Stimulated activated CD4-positive, alpha-beta T cell treated with anti-CD3 and anti-CD28 coated beads, TNF-alpha, amount 100 ng/mL, for 1 hour (primary cell): ENCODE measurements around the gene CBLC.
"Not testable (repeated sequence)": the region's sequence is repeated elsewhere in the genome, so short reads cannot be mapped to it uniquely, and the experiment has no call there.

Experiments used
- DNase-seq, 3 donors: peaks; one replicate each; pipeline ENCODE4 v3.0.0-alpha.2; 2020; ENCODE audit warnings: low read depth in 3 of 3, low spot score in 1 of 3

CBLC gene

DNA sequence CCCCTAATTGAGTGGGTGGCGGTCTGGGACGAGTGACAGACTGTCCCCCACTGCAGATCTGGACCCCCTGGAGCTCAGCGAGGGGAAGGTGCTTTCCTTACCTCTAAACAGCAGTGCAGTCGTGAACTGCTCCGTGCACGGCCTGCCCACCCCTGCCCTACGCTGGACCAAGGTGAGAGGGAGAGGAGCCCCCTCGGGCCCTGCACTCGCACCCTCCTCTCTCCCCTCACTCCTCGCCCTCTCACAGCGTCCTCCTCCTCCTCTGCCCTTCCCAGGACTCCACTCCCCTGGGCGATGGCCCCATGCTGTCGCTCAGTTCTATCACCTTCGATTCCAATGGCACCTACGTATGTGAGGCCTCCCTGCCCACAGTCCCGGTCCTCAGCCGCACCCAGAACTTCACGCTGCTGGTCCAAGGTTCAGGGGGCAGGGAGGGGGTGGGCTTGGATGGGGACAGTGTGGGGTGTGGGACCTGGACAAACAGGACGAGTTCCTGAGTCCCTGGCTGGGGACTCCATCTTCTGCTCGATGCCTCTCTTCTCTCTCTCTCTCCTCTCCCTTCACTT lies 40.9 kb downstream of the CBLC start:
- no peak for DNase-seq

DNA sequence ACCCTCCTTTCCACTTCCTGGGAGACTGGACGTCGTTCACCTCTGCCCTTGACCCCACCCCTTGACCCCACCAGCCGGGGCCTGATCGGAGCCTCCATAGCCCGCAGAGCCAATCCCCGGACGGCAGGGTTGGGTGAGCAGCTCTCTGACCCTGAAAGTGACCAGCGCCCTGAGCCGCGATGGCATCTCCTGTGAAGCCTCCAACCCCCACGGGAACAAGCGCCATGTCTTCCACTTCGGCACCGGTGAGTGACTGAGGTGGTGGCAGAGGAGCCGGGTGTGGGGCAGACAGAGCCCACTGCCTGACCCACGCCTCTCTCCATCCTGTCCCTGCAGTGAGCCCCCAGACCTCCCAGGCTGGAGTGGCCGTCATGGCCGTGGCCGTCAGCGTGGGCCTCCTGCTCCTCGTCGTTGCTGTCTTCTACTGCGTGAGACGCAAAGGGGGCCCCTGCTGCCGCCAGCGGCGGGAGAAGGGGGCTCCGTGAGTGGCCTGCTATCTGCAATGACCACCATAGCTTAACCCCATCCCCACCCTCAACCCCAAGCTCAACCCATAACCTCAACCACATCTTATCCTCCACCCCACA lies 41.6 kb downstream of the CBLC start:
- DNase-seq: no peak

DNA sequence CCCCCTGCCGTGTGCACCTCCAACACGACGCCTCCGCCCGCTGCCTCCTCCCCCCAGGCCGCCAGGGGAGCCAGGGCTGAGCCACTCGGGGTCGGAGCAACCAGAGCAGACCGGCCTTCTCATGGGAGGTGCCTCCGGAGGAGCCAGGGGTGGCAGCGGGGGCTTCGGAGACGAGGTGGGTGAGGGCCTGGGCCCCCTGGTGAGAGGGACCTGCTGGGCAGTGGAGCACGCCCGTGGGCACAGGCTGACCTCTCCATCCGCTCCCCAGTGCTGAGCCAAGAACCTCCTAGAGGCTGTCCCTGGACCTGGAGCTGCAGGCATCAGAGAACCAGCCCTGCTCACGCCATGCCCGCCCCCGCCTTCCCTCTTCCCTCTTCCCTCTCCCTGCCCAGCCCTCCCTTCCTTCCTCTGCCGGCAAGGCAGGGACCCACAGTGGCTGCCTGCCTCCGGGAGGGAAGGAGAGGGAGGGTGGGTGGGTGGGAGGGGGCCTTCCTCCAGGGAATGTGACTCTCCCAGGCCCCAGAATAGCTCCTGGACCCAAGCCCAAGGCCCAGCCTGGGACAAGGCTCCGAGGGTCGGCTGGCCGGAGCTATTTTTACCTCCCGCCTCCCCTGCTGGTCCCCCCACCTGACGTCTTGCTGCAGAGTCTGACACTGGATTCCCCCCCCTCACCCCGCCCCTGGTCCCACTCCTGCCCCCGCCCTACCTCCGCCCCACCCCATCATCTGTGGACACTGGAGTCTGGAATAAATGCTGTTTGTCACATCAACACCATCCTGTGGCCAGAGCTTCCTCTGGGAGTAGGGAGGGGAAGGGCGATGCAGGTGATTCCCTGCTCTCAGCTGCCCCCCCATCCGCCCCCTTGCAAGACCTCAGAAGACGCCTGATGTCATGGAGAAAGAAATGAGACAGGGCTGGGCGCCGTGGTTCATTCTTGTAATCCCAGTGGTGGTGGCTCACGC lies 43.2 kb downstream of the CBLC start:
- DNase-seq: no peak

DNA sequence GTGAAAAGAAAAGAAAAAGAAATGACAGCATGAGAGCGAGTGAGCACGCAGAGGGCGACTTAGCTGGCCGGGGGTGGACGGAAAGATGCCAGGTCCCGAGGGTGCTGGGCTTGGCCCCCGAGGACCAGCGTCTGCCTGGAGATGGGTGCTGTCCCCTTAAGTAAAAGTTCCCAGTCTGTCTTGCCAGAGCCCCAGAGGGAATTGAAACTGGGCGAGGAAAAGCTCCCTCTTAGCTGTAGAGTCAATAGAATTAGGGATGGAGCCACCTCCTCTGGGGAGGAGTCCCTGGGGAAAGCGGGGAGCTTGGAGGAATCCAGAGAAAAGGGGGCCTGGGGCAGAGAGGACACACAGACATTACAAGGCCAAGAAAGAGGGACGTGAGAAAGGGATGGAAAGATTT lies 44.5 kb downstream of the CBLC start:
- no peak for DNase-seq

DNA sequence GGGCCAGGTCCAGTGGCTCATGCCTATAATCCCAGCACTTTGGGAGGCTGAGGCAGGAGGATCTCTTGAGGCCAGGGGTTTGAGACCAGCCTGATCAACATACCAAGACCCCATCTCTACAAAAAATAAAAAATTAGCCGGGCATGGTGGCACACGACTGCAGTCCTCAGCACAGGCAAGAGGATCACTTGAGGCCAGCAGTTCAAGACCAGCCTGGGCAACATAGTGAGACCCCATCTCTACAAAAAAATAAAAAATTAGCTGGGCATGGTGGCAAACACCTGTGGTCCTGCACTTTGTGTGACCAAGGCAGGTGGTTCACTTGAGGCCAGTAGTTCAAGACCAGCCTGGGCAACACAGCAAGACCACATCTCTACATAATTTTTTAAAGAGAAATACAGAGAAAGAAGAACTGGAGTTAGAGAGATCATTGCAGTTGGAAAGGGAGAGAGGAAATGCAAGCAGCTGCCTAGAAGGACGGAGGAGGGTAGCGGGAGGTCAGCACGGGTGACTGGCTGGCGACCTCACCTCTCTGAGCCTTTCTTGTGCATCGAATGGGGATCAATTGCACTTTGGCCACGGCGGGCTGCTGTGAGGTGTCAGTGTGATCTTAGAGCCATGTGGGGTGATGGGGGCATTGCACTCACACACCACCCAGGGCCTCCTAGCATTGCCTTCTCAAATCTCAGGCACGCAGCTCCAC lies 45.1 kb downstream of the CBLC start:
- no peak for DNase-seq

DNA sequence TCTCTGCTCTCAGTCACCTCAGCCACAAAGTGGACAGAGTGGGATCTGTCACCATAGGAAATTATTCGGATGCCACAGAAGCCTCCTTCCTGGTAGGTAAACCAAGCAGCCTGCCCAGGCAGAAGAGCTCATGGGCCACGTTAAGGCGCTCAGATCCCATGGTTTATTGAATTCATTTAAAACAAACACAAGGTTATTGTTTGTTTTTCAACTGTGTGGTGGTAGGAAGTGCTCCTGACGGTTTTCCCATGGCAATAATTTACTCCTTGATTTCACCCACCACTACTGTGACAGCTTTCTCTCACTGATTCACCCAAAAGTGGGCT lies 45.6 kb downstream of the CBLC start:
- no peak for DNase-seq

DNA sequence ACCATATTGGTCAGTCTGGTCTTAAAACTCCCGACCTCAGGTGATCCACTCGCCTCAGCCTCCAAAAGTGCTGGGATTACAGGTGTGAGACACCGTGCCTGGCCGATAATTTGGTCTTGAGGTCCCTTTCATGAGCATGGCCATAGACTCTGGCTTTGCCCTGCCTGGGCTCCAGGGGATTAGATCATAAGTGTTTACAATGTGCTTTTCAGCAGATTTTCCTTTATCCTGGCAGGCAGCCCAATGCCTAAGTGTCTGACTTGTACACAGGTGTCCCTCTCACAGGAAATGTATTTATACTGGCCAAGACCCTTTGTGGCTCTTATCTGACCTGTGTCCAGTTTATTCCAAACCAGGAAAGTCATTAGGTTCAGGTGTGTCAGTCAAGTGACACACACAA lies 47.1 kb downstream of the CBLC start:
- DNase-seq: no peak

DNA sequence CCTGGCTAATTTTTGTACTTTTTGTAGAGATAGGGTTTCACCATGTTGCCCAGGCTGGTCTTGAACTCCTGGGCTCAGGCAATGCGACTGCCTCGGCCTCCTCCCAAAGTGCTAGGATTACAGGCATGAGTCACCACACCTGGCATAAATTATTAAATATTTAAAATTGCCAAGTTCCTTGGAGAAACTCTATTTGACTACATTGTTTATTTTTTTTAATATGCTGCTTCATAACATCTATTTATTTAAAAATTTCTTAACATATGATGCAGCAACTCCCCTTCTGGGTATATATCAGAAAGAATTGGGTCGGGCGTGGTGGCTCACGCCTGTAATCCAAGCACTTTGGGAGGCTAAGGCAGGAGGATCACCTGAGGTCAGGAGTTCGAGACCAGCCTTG lies 55.2 kb downstream of the CBLC start:
- DNase-seq: not testable (repeated sequence)

DNA sequence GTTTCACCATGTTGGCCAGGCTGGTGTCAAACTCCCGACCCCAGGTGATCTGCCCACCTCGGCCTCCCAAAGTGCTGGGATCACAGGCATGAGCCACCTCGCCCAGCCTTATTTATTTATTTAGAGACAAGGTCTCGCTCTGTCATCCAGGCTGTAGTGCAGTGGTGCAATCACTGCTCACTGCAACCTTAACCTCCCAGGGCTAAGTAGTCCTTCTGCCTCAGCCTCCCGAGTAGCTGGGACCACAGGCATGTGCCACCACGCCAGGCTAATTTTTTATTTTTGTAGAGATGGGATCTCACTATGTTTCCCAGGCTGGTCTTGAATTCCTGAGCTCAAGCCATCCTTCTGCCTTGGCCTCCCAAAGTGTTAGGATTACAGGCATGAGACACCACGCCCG lies 56.7 kb downstream of the CBLC start:
- not testable (repeated sequence) for DNase-seq

DNA sequence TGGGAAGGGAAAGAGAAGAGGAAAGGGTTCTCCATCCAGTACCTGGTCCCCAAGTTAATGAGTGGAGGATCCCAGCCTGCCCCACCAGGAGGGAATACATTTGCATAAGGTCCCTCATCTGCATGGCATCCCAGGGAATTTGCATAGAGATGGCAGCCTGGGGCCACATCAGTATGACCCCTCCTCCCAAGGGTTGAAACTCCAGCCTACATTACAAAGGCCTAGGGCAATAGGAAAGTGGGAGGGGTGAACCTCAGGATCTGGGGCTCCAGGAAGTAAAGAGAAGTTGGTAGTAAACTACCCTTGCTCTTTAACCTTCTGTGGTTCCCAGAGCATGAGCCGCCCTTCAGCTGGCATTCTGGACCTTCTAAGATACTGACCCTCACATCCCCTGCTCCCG lies 61.6 kb downstream of the CBLC start:
- no peak for DNase-seq

DNA sequence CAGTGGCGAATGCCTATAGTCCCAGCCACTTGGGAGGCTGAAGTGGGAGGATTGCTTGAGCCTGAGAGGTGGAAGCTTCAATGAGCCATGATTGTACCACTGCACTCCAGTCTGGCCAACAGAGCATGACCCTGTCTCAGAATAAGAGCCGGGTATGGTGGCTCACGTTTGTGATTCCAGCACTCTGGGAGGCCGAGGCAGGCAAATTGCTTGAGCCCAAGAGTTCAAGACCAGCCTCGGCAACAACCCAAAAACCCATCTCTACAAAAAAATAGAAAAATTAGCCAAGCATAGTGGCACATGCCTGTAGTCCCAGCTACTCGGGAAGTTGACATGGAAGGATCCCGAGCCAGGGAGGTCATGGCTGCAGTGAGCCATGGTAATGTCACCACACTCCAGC lies 63.1 kb downstream of the CBLC start:
- no peak for DNase-seq

DNA sequence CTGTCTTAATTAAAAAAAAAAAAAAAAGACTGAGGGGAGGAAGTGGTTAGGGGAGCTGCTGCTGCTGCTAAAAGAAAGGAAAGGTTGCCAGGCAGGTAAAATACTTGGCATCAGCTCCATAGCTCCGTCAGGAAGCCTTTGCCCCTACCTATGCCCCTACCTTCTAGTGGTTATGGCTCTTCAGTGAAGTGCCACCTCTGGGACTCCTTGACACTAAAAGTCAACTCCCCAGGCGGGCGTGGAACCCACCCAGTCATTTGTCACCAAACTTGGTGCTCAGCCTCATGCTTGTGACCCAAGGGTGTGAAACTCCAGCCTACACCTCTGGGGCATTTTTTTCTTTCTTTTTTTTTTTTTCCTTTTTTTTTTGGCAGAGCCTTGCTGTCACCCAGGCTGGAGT lies 63.5 kb downstream of the CBLC start:
- no peak for DNase-seq

DNA sequence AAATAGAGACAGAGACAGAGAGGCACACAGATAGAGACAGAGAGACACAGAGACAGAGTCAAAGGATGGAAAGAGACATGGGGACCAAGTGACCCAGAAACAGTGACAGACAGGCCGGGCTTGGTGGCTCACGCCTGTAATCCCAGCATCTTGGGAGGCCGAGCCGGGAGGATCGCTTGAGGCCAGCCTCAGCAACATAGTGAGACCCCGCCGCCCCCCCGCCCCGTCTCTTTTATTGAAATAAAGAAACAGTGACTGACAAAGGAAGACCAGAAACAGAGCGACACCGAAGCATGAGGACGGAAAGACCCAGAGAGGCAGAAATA lies 67.6 kb downstream of the CBLC start:
- DNase-seq: no peak

DNA sequence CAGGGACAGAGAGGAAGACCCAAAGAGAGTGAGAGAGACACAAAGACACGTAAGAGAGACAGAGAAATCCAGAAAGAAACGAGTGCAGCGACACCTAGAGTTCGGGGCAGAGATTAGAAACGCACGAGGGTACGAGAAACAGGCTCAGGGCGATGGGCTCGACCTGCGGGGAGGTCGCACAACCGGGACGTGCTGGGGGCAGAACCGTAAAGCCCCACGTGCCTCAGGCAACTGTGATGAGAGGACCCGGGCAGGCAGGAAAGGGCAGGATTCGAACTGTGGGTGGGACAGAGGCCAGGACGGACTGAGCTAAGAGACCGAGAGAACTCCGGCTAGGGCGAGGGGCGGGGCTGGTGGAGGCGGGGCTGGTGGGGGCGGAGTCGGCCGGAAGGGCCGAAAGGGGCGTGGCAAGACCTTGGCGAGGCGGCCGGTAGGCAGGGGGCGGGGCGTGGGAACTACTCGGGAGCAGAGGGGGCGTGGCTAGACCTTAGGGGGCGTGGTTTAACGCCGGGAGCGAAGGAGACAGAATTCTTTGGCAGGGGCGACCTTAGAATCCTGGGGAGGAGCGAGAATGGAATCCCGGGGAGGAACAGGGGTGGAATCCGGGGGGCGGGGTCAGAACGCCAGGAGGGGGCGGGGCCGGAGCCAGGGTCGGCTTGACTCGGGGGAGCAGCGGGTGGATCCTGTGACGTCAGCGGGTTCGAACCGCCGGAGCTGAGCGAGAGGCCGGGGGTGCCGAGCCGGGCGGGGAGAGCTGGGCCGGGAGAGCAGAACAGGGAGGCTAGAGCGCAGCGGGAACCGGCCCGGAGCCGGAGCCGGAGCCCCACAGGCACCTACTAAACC lies 68.1 kb downstream of the CBLC start, which contains the start of gene NECTIN2:
NECTIN2 (plus strand) TSS at position 686 of the 843 bp plus-strand sequence. CDS start 229 bp downstream, outside the sequence.
- DNase-seq: peak; percentile 29 to 78 (median 39)

DNA sequence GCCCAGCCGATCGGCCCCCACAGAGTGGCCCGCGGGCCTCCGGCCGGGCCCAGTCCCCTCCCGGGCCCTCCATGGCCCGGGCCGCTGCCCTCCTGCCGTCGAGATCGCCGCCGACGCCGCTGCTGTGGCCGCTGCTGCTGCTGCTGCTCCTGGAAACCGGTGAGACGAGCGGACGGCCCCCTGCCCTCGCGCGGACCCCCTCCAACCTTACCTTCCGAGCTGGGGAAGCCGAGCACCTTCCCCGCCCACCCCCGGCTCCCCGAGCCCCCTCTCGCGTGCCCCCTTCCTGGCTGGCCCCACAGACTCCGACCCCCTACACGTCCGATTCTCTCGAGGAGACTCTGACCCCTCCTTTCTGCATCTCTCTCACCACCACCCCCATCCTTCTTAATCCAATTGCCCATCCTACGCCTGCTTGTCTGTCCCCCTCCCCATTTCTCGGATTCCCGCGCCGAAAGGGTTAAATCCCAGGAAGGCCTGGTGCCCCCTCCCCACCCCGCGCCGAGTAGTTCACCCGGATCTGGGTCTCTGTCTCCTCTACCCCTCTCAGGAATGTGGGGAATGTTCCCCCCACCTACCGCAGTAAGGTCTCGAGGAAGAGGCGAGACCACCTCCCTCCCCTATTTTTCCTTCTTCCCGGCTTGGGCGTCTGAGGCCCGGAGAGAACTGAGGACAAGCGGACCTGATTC lies 68.9 kb downstream of the CBLC start:
- no peak for DNase-seq

DNA sequence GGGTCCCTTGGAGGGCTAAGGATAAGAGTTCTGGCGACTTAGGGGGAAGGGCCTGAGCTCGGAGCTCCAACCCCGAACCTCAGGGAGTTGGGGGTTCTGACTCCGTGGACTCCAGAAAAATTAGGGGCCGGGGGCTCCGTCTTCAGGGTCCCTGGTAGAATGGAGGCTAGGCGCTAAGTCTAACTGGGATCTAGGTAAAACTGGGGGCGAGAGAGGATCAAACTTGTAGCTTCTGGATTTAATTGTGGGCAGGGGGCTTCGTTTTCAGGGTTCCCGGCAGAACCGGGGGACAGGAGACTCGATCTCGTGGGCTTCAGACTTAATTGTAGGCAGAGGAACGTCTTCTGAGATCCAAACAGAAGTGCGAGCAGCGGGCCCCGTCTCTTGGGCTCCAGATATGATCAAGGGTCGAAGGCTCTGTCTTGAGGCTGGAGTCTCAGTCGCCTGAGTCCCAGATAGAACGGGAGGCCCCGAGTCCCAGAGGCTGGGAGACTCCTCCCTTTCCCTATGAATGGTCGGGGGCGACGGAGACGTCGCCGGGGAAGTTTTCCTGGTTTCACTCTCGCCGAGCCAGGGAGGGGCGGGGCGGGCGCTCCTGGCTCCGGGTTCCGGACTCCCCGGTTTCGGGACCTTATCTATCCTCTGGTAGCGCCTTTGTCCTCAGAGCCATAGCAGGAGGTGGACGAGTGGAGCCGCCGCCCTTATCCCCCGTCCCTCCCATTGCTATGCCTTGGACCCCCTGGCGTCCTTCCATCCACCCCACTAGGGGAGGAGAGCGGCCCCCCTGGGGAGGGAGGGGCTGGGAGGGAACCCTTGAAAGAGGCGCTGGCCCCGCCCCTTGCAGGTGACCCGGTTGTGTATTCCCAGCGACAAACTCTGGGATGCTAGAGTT lies 69.7 kb downstream of the CBLC start:
- no peak for DNase-seq

DNA sequence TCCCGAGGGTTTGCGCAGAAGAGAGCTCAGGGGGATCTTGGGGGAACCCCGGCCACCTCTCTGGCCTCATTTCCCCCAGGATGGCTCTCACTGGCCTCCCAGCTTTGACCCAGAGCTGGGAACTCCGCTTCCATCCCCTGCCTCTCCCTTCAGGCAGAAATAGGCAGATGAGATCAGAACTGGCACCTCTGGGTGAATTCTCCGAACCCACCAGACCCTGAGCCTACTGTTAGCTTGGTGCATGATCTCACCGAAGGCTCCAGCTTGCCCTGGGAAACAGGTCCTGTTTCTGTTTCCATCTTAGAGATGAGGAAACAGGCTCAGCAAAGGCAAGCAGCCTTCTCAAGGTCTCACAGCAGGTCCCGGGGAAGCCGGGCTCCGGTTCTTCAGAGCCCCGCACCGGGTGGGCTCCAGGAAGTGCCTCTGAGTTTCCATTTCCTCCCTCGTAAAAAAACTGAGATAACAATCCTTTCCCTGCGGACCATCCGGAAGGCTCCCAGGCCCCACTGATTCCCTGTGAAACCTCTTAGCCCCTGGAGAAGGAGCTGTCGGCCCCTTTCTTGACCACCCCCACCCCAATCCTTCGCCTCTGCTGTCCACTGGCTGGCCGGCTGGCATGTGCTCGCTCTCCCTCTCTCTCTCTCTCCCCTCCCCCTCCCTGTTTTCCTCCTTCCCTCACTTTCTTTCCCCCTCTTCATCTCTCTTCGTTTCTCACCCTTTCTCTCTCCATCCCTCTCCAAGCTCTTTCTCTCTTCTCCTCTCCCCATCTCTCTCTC lies 70.5 kb downstream of the CBLC start:
- no peak for DNase-seq

DNA sequence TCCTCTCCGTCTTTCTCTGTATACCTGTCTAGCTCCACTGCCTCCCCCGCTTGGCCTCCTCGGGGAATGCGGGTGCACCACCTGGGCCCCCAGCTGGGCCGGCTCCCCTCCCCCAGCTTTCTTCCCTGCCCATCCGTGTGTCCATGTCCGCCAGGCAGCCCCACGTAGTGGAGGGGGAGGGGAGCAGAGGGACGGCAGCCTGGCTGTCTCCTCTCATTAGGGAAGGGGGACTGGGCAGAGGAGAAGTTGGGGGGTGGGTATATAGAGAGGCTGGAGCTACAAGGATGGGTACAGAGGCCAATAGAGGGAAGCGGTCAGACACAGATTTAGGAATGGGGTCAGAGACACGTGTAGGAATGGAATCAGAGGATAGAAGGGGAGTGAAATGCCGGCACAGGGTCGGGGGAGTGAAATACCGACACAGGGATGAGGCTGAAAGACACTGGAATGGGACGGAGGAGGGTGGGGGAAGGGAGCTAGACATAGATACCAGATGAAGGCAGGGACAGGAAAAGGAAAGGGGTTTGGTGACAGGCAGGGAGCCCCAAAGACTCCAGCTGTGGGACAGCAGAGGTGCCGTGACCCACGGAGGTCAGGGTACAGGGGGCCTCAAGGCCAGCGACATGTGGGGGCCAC lies 71.2 kb downstream of the CBLC start:
- no peak for DNase-seq
